NCI-H2196 treated with DMSO at 0.1 percent for 48 hours (cell line): ENCODE data around the gene WDR27.
"Not testable (repeated sequence)": the region's sequence is repeated elsewhere in the genome, so short reads cannot be mapped to it uniquely, and the experiment has no call there.

Experiments
- DNase-seq: peaks from one replicate; lab custom pipeline; 2025; ENCODE audit not compliant: unreplicated experiment; lab: John Stamatoyannopoulos, UW

The WDR27 gene

DNA sequence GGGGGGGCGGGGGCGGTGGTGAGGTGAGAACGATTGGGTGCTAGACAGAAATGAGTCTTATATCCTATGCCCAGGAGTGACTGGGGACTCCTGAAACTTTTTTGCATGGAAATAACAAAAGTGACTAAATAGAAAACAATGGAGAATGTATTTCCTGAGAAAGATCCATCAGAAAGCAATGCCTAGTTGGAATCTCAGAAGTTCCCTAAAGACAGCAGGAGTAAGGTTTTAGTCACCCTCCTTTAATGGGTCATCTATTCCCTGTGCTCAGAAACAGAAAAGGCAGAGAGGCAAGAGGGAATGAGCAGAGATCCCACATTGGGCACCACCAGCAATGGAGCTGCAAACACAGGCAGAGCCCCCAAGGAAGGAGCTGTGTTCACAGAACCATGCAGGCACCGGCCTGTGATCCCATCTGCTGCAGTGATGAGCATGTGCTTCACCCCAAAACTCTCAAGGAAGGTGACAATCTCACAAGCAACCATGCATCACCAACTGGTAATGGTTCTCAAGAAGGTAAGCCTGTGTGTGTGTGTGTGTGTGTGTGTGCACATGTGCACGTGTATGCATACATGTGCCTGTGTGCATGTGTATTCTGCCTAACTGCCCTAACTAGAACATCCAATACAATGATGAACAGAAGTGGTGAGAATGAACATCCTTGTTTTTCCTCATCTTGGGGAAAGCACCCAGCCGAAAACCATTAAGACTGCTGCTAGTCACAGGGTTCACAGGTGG is 168.4 kb downstream of the WDR27 start:
- no peak for DNase-seq

GRCh38 chr6:169530752-169531123 is 171.1 kb downstream of the WDR27 start:
- DNase-seq, result no peak

DNA sequence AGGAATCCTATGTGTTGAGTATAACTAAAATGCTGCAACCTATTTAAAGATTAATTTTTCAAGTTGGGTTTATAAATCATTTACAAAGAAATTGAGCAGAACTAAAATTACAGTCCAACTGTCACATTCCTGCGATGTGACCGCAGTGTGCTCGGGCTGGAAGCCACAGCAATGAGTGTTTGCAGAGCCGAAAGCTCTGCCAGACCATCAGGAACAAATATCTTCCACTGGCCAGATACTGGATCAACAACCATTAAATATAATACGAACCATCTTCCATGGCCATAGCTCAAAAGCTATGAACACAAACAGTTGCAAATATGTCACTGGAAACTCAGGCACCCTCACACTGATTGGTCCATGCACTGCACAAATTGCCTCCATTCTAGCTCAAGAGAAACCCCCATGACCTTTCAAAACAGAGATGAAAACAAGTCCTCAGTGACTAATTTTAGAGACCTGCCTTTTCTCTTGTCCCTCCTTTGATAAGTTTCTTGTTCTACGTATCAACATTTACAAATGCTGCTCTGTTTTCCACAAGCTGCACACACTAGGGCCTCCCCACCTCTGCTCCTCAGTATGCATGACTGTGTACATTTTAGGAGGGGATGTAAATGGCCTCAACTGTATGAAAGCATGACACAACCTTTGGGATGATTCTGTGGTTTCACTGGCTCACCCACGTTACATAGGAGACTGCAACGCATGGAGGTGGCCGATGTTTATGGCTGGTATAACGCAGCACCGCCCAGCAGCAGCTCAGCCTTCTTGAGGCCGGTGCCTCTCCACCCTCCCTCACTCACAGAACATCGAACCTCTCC is 171.7 kb downstream of the WDR27 start:
- peak; percentile 2 for DNase-seq

GRCh38 chr6:169528755-169529154 is 173.1 kb downstream of the WDR27 start:
- DNase-seq, result no peak

GRCh38 chr6:169527306-169527705 is 174.5 kb downstream of the WDR27 start:
- no peak for DNase-seq

DNA sequence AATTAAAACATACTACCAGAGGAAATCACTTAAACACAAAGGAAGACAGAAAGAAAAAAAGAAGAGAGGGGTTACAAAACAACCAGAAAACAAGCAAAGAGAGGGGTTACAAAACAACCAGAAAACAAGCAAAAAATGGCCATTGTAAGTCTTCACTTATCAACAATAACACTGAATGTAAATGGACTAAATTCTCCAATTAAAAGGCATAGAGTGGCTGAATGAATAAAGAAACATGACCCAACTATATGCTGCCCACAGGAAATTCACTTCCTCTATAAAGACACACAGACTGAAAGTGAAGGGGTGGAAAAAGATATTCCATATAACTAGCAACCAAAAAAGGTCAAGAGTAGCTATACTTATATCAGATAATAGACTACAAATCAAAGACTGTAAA is 180.0 kb downstream of the WDR27 start:
- no peak for DNase-seq

DNA sequence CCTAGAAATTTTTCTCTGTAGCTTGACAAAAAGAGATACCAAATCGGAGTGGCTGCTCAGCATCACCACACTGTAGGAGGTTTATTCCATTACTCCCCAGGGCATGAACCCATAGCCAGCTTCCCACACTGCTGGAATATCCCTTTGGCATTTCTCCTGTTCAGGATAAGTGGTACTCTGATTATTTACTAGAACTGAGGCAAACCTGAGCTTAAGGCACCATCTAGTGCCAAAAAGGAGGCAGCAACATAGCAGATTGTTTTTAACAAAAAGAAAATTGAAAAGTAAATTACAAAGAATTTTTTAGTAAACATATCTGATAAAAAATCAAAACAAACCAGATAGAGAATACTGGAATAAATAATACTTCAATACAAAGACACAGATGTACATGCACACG is 181.7 kb downstream of the WDR27 start:
- DNase-seq, result no peak

GRCh38 chr6:169518451-169518850 is 183.4 kb downstream of the WDR27 start:
- DNase-seq, result no peak

- no peak for DNase-seq
Measured at GRCh38 chr6:169513478-169514193, 188.2 kb downstream of the WDR27 start.

GRCh38 chr6:169511785-169512184 is 190.0 kb downstream of the WDR27 start:
- DNase-seq, result not testable (repeated sequence)

GRCh38 chr6:169510871-169511270 is 191.0 kb downstream of the WDR27 start:
- DNase-seq, result no peak

GRCh38 chr6:169508452-169508851 is 193.4 kb downstream of the WDR27 start:
- no peak for DNase-seq

DNA sequence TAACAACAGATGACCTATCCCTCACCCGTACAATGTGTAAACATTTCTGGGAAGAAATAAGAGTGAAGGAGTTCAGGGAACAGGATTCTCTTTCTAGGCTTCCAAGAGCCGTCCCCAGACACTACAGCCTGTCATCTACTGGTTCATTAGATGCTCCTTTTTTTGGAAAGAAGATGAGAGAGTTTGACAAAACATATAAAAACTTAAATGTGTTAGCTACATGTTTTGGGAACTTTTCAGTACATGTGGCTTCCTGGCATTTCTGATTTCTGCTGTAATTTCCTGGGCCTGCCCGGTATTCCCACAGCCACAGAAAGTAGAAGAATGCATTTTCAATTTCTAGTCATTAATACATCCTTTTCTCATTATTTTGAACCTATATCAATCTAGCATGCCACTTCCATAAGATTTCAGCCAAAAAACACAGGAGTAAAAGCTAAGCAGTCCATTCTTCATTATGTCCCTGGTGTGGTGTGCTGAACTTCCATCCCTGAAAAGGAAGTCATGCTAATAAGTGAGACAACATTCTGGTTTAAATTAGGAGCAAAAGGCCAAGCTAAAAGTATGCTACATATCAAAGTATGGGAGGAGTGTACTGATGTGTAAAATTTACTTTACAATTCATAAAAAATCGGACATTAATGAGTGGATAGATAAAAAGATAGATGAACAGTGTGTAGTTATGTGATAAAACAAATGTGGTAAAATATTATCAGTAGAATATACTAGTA is 198.2 kb downstream of the WDR27 start:
- DNase-seq, result no peak

DNA sequence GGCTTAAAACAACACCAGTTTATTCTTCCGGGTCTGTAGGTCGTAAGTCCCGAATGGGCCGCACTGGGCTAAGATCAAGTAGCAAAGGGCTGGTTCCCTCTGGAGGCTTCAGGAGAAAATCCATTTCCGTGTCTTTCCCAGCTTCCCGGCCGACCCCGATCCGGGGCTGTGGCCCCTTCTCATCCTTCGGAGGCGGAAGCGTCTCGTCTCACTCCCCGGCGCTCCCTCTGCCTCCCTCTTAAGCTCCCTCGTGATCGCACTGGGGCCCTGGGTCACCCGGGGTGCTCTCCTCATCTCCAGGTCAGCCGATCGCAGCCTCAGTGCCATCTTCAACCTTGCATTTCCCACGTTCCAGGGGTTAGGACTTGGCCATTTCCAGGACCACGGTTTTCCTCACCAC is 199.4 kb downstream of the WDR27 start:
- no peak for DNase-seq

DNA sequence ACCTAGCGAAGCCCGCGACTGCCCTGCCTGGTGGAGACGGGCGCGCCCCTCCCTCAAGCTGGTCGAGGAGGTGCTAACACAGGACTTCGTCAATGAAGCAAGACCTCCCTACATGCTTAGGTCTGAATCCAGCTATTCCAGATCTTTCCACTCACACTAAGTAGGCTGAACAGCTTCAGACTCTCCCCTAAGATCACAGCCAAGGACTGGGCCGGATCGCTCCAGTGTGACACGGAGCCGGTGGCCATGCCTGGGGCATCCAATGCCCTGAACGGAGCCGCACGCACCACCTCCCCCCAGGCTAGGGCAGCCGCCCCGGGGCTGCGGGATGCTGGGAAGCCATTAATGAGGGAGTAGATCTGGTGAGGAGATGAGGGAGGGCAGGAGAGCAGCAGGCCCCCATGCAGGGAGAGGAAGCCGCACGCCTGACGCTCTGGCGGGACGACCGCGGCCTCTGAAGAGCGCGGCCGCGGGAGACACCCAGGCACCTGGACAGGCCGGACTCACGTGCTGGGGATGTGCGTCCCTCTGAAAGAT is 200.0 kb downstream of the WDR27 start:
- DNase-seq, result no peak

DNA sequence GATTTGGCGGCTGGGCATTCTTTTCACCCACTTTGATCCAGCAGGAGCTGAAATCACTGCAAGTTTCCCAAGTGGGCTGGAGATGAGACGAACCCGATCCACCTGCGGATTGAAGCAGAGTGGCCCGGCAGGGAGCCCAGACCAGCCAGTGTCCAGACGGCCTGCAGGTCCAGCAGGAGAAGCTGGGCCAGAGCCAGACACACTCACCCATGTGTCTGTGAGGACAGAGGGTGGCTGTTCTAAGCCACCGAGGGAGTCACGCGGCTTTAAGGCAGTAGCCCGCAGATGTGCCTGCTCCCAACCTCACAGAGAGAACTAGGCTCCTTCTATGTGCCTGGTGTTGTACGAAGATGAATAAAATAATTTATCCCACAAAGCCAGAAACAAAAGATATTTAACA is 200.7 kb downstream of the WDR27 start:
- no peak for DNase-seq

DNA sequence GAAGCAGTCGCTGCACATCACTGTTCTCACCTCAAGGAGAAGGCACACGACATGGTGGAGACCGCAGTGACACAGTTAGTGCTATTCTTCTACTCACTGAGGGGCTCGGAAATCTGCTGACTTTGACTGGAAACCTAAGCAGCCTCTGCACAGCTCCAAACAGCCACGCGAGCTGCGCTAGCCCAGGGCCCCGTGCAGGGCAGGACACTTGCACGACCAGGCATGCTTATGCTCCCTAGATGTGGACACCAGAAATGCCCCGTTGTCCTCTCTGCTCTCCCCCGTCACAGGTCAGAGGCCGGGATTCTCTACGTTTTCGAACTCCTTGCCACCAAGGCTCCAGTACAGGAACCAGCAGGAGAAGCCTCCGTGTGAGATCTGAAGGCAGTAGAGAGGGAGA is 201.1 kb downstream of the WDR27 start:
- DNase-seq, result no peak

DNA sequence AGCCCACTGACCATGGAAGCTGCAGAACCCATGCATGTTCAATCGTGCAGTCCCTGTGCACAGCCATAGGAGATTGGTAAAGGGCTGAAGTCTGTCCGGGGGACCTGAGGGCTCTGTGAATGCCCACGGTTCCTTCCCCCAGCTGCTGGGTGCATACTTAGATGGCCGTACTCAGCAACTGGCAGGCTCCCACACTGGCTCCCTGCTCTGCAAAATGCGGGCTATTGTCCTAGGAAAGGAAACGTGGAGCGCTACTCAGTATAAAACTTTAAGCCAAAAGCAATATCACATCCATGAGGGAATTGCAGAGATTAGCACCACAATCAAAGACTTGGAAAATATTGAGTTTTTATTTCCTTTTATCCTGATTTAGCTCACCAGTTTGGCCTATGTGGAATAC is 202.0 kb downstream of the WDR27 start:
- DNase-seq, result no peak

DNA sequence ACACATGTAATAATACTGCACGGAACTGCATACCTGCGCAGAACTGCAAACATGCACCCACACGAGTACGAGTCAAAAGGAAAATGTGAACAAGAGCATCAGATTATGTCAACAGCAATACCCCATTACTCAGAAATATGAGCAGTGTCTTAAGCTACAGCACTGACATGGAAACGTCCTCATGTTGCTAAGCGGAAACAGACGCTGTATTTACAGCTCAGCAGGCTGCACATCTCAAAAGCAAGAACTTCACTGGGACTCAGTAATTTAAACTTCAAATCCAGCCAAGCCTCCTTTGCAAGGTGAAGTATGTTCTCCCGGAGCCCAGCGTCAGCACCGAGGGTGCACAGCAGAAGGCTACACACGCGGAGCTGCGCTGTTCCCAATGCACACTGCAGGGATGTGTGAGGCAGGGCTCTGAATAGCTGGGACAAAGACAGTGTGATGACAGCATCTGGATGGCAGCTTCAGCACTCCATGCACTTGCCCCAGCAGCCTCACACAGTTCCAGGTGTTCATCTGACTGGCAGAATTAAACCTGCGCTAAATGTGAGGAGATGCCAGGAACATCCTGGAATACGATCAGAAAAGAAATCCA is 202.8 kb downstream of the WDR27 start:
- no peak for DNase-seq

GRCh38 chr6:169495601-169496000 is 206.2 kb downstream of the WDR27 start:
- no peak for DNase-seq

DNA sequence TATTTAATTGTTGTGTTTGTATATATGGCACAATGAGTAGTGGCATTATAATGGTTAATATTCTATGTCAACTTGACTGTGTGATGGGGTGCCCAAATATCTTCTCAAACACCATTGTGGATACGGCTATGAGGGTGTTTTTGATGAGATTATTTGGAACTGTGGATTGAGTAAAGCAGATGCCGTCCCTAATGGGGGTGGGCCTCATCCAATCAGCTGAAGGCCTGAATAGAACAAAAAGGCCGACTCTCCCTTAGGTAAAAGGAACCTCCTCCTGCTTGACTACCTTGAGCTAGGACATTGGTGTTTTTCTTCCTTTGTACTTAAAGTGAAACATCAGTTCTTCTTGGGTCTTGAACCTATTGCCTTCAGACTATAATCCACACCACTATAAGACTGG is 207.8 kb downstream of the WDR27 start:
- DNase-seq, result no peak
